Measurements from ENCODE around the gene DTNB.

Gene DTNB

DNA sequence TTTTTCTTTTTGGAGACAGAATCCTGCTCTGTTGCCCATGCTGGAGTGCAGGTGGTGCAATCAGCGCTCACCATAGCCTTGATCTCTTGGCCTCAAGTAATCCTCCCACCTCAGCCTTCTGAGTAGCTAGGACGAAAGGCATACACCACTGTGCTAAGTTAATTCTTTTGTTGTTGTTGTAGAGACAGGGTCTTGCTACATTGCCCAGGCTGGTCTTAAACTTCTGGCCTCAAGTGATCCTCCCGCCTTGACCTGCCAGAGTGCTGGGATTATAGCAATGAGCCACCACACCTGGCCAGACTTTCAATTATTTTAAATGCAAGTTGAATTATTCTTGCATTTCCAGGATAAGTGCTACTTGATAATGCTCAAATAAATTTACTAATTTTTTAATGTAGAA, 126.5 kb downstream of the DTNB start:
- Histone ChIP-seq H3K9me3 (no peaks in the 10 kb centered on the region), H3K27ac (no peak overlapping the region), H3K36me3 (no peaks in the 10 kb centered on the region), H3K27me3 (no peaks in the 10 kb centered on the region), H3K4me1 (ENCODE audit: control insufficient read depth in 1 of 2, insufficient read depth in 1 of 2, low read depth in 1 of 2, low read length in 1 of 2) (no peaks in the 10 kb centered on the region), H3K4me3 (ENCODE audit: low read depth in 1 of 2, low read length in 1 of 2) (no peak overlapping the region)
- TF ChIP-seq, protein P1, sequence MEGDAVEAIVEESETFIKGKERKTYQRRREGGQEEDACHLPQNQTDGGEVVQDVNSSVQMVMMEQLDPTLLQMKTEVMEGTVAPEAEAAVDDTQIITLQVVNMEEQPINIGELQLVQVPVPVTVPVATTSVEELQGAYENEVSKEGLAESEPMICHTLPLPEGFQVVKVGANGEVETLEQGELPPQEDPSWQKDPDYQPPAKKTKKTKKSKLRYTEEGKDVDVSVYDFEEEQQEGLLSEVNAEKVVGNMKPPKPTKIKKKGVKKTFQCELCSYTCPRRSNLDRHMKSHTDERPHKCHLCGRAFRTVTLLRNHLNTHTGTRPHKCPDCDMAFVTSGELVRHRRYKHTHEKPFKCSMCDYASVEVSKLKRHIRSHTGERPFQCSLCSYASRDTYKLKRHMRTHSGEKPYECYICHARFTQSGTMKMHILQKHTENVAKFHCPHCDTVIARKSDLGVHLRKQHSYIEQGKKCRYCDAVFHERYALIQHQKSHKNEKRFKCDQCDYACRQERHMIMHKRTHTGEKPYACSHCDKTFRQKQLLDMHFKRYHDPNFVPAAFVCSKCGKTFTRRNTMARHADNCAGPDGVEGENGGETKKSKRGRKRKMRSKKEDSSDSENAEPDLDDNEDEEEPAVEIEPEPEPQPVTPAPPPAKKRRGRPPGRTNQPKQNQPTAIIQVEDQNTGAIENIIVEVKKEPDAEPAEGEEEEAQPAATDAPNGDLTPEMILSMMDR (IDR thresholded peaks at IDR 0.05), result no peak

DNA sequence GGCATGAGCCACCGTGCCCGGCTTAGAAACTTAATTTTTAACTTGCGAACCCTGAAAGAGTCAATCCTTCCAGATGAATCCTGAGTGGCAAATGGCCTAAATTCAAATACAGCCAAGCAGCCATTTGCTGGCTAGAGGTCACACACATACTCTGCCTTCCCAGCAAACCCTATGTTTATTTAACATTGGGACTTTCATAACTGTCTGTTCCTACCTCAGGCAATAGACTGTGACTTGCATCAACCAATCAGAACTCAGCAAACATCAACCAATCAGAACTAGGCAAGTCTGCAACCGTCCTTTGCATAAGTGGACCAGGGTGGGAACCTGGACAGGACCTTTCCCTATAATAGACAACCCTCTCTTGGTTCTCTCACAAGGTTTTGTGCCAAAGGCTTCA, 127.5 kb downstream of the DTNB start:
- TF ChIP-seq, protein P1 (IDR thresholded peaks at IDR 0.05), result no peak
- H3K4me3 ChIP-seq (ENCODE audit: low read depth in 1 of 2, low read length in 1 of 2), result no peak overlapping the region
- H3K27me3 ChIP-seq, result no peaks in the 10 kb centered on the region
- no peak overlapping the region for H3K27ac ChIP-seq
- H3K4me1 ChIP-seq (ENCODE audit: control insufficient read depth in 1 of 2, insufficient read depth in 1 of 2, low read depth in 1 of 2, low read length in 1 of 2), result no peaks in the 10 kb centered on the region
- no peaks in the 10 kb centered on the region for H3K9me3 ChIP-seq
- H3K36me3 ChIP-seq, result no peaks in the 10 kb centered on the region

GRCh38 chr2:25544445-25544844, 128.9 kb downstream of the DTNB start:
- Histone ChIP-seq H3K27me3 (no peaks in the 10 kb centered on the region), H3K36me3 (no peaks in the 10 kb centered on the region), H3K27ac (no peak overlapping the region), H3K4me3 (ENCODE audit: low read depth in 1 of 2, low read length in 1 of 2) (no peak overlapping the region), H3K4me1 (ENCODE audit: control insufficient read depth in 1 of 2, insufficient read depth in 1 of 2, low read depth in 1 of 2, low read length in 1 of 2) (no peaks in the 10 kb centered on the region), H3K9me3 (no peaks in the 10 kb centered on the region)
- TF ChIP-seq, protein P1 (IDR thresholded peaks at IDR 0.05), result no peak

- Histone ChIP-seq H3K27ac (no peak overlapping the region), H3K36me3 (no peaks in the 10 kb centered on the region), H3K27me3 (no peaks in the 10 kb centered on the region), H3K4me1 (ENCODE audit: control insufficient read depth in 1 of 2, insufficient read depth in 1 of 2, low read depth in 1 of 2, low read length in 1 of 2) (no peaks in the 10 kb centered on the region), H3K9me3 (no peaks in the 10 kb centered on the region), H3K4me3 (ENCODE audit: low read depth in 1 of 2, low read length in 1 of 2) (no peak overlapping the region)
- TF ChIP-seq, protein P1 (IDR thresholded peaks at IDR 0.05), result no peak
Observed at GRCh38 chr2:25543939-25544338, 129.4 kb downstream of the DTNB start.

- Histone ChIP-seq H3K36me3 (no peaks in the 10 kb centered on the region), H3K27ac (no peak overlapping the region), H3K27me3 (no peaks in the 10 kb centered on the region), H3K4me1 (ENCODE audit: control insufficient read depth in 1 of 2, insufficient read depth in 1 of 2, low read depth in 1 of 2, low read length in 1 of 2) (no peaks in the 10 kb centered on the region), H3K9me3 (no peaks in the 10 kb centered on the region), H3K4me3 (ENCODE audit: low read depth in 1 of 2, low read length in 1 of 2) (no peak overlapping the region)
- TF ChIP-seq, protein P1 (IDR thresholded peaks at IDR 0.05), result no peak
Observed at GRCh38 chr2:25541378-25541777, 132.0 kb downstream of the DTNB start.

DNA sequence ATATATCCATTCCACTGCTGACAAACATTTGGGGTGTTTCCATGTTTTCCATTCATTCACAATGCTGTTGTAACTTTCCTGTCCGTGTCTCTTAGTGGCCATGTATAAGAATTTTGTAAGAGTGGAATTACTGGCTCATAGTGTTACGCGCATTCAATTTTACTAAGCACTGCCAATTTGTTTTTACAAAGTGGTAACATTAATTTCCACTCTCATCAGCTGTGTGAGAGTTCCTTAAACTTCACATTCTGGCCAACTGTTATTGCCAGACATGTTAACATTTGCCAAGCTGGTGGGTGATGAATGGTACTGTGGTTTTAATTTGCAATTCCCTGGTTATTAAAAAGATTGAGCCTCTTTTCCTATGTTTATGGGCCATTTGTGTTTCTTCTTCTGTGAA, 134.2 kb downstream of the DTNB start:
- Histone ChIP-seq H3K9me3 (peaks cover 4% of the 10 kb centered on the region), H3K27ac (no peak overlapping the region), H3K36me3 (no peaks in the 10 kb centered on the region), H3K27me3 (no peaks in the 10 kb centered on the region), H3K4me3 (ENCODE audit: low read depth in 1 of 2, low read length in 1 of 2) (no peak overlapping the region), H3K4me1 (ENCODE audit: control insufficient read depth in 1 of 2, insufficient read depth in 1 of 2, low read depth in 1 of 2, low read length in 1 of 2) (no peaks in the 10 kb centered on the region)
- TF ChIP-seq, protein P1 (IDR thresholded peaks at IDR 0.05), result no peak

All from neutrophil (primary cell).